ENCODE results near the gene KPRP. TPM values are rescaled to one million over a fixed set of nuclear protein-coding genes. Genes with fewer than 3 reads are reported as not detected.

The KPRP gene
- total and polyA plus RNA-seq, 2 donors (not counting 1 experiment from before 2014, with no cell fraction given): 0.33 TPM; not detected in 1

DNA sequence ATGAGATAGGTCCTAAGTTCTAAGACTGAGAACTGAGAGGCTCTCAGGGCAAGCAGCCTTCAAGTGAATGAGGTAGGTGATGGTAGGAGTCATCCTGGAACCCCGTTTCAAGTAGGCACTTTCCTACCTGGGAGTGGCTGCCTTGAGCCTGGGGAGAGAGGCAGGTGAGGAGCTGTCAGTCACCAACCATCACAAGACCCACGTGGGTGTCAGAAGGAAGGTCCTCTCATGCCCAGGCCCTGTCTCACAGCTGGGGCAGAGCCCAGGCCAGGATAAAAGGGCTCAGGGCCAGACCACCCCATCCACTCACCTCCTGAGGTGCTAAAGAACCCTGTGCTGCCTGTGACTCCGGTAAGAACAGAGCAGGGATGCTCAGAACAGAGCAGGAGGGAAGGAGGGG is 38.6 kb downstream of the KPRP start, which contains the start of gene LCE1D:
Gene LCE1D, plus strand, starts transcription at position 301 of the 400 bp plus-strand sequence. CDS start 1,074 bp downstream, outside the sequence.
- no peaks in the 10 kb centered on the region for H3K79me2 ChIP-seq (ENCODE audit: control insufficient read depth, insufficient read depth, low read length)
- no peaks in the 10 kb centered on the region for H3K9me3 ChIP-seq (ENCODE audit: control insufficient read depth, insufficient read depth, low read depth, low read length)

DNA sequence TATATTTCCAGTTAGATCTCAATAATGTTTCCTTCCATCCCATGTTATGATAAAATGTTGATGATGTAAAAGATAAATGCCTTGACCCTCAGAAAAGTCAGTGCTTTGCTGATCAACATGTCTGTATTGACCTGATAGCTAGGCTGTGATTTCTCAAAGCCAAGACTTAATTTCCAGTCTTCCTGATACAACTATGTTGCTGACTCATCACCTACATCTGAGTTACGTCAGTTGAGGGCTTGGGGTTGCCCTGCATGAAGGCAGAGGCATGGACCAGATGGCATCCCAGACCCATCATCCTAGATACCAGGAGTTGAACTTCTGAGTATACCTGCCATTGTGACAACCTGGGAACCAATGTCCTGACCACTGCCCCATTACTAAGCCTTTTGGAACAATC is 43.5 kb downstream of the KPRP start:
- Histone ChIP-seq H3K4me3 (replicated peaks in 1 of 4; ENCODE audit: control extremely low read depth in 1 of 4, insufficient read depth in 1 of 4, low read depth in 3 of 4, low read length in 4 of 4) (no peak overlapping the region), H3K9me3 (ENCODE audit: control insufficient read depth, insufficient read depth, low read depth, low read length) (no peaks in the 10 kb centered on the region), H3K4me1 (ENCODE audit: control insufficient read depth, extremely low read depth, insufficient read depth, low read length) (no peaks in the 10 kb centered on the region), H3K27ac (ENCODE audit: insufficient read depth, low read length) (no peak overlapping the region), H3K27me3 (ENCODE audit: control insufficient read depth, insufficient read depth, low read length) (no peaks in the 10 kb centered on the region), H2AFZ (ENCODE audit: low read length) (no peak overlapping the region), H3K4me2 (ENCODE audit: extremely low read depth, insufficient read depth, low read length) (no peak overlapping the region), H4K20me1 (ENCODE audit: control insufficient read depth, extremely low read depth, insufficient read depth, low read length) (no peaks in the 10 kb centered on the region), H3K9ac (ENCODE audit: insufficient read depth, low read length) (no peak overlapping the region), H3K36me3 (ENCODE audit: control insufficient read depth, insufficient read depth, low read length) (no peaks in the 10 kb centered on the region), H3K79me2 (ENCODE audit: control insufficient read depth, insufficient read depth, low read length) (no peaks in the 10 kb centered on the region)
- no peak for TF ChIP-seq EZH2 (IDR thresholded peaks at IDR 0.05; ENCODE audit: low read length, missing control alignments)
- TF ChIP-seq, protein P1, sequence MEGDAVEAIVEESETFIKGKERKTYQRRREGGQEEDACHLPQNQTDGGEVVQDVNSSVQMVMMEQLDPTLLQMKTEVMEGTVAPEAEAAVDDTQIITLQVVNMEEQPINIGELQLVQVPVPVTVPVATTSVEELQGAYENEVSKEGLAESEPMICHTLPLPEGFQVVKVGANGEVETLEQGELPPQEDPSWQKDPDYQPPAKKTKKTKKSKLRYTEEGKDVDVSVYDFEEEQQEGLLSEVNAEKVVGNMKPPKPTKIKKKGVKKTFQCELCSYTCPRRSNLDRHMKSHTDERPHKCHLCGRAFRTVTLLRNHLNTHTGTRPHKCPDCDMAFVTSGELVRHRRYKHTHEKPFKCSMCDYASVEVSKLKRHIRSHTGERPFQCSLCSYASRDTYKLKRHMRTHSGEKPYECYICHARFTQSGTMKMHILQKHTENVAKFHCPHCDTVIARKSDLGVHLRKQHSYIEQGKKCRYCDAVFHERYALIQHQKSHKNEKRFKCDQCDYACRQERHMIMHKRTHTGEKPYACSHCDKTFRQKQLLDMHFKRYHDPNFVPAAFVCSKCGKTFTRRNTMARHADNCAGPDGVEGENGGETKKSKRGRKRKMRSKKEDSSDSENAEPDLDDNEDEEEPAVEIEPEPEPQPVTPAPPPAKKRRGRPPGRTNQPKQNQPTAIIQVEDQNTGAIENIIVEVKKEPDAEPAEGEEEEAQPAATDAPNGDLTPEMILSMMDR (conservative IDR thresholded peaks at IDR 0.05 in 1 of 2, IDR thresholded peaks at IDR 0.05 in 1 of 2; ENCODE audit: low read depth in 1 of 2, low read length in 2 of 2): no peak
- DNase-seq (ENCODE audit: low read depth in 2 of 2): no peak

More for the DNA sequence above, 38.6 kb downstream of the KPRP start, which contains the start of gene LCE1D:
- no peak within 1 kb of the TSS for H3K4me3 ChIP-seq (replicated peaks in 1 of 4; ENCODE audit: control extremely low read depth in 1 of 4, insufficient read depth in 1 of 4, low read depth in 3 of 4, low read length in 4 of 4)
- no peak for DNase-seq (ENCODE audit: low read depth in 2 of 2)
- no peak within 1 kb of the TSS for H2AFZ ChIP-seq (ENCODE audit: low read length)
- H3K4me1 ChIP-seq (ENCODE audit: control insufficient read depth, extremely low read depth, insufficient read depth, low read length): no peaks in the 10 kb centered on the region
- H3K9ac ChIP-seq (ENCODE audit: insufficient read depth, low read length): no peak within 1 kb of the TSS
- TF ChIP-seq EZH2 (IDR thresholded peaks at IDR 0.05; ENCODE audit: low read length, missing control alignments): no peak
- TF ChIP-seq, protein P1 (conservative IDR thresholded peaks at IDR 0.05 in 1 of 2, IDR thresholded peaks at IDR 0.05 in 1 of 2; ENCODE audit: low read depth in 1 of 2, low read length in 2 of 2): no peak
- H3K36me3 ChIP-seq (ENCODE audit: control insufficient read depth, insufficient read depth, low read length): no peaks in the 10 kb centered on the region
- H3K27ac ChIP-seq (ENCODE audit: insufficient read depth, low read length): no peak within 1 kb of the TSS
- H3K27me3 ChIP-seq (ENCODE audit: control insufficient read depth, insufficient read depth, low read length): no peaks in the 10 kb centered on the region
- no peaks in the 10 kb centered on the region for H4K20me1 ChIP-seq (ENCODE audit: control insufficient read depth, extremely low read depth, insufficient read depth, low read length)
- no peak within 1 kb of the TSS for H3K4me2 ChIP-seq (ENCODE audit: extremely low read depth, insufficient read depth, low read length)

DNA sequence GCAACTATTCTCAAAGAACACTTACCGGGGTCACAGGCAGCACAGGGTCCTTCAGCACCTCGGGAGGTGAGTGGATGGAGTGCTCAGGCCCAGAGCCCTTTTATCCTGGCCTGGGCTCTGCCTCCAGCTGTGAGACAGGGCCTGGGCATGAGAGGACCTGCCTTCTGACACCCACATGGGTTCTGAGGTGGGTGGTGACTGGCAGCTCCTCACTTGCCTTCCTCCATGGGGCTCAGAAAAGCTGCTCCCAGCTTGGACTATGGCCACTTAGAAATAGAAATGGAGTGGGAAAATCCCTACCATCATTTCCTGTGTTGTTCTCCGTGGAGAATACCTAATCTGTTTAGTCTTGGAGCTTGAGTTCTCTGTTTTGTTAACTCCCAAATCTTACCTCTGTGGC is 48.8 kb downstream of the KPRP start, which contains the start of gene LCE1C:
Gene LCE1C, minus strand, starts transcription at position 76 of the 400 bp plus-strand sequence. CDS start 1,173 bp downstream, outside the sequence.
- no peak for DNase-seq (ENCODE audit: low read depth in 2 of 2)
- H3K36me3 ChIP-seq (ENCODE audit: control insufficient read depth, insufficient read depth, low read length): no peaks in the 10 kb centered on the region
- no peaks in the 10 kb centered on the region for H3K9me3 ChIP-seq (ENCODE audit: control insufficient read depth, insufficient read depth, low read depth, low read length)
- no peaks in the 10 kb centered on the region for H4K20me1 ChIP-seq (ENCODE audit: control insufficient read depth, extremely low read depth, insufficient read depth, low read length)
- no peak within 1 kb of the TSS for H3K27ac ChIP-seq (ENCODE audit: insufficient read depth, low read length)
- H3K79me2 ChIP-seq (ENCODE audit: control insufficient read depth, insufficient read depth, low read length): no peaks in the 10 kb centered on the region
- no peak within 1 kb of the TSS for H2AFZ ChIP-seq (ENCODE audit: low read length)
- H3K4me2 ChIP-seq (ENCODE audit: extremely low read depth, insufficient read depth, low read length): no peak within 1 kb of the TSS
- H3K9ac ChIP-seq (ENCODE audit: insufficient read depth, low read length): no peak within 1 kb of the TSS
- no peak within 1 kb of the TSS for H3K4me3 ChIP-seq (replicated peaks in 1 of 4; ENCODE audit: control extremely low read depth in 1 of 4, insufficient read depth in 1 of 4, low read depth in 3 of 4, low read length in 4 of 4)
- H3K27me3 ChIP-seq (ENCODE audit: control insufficient read depth, insufficient read depth, low read length): no peaks in the 10 kb centered on the region
- H3K4me1 ChIP-seq (ENCODE audit: control insufficient read depth, extremely low read depth, insufficient read depth, low read length): no peaks in the 10 kb centered on the region
- TF ChIP-seq, protein P1 (conservative IDR thresholded peaks at IDR 0.05 in 1 of 2, IDR thresholded peaks at IDR 0.05 in 1 of 2; ENCODE audit: low read depth in 1 of 2, low read length in 2 of 2): no peak
- TF ChIP-seq EZH2 (IDR thresholded peaks at IDR 0.05; ENCODE audit: low read length, missing control alignments): no peak
